WTC11 (cell line): ENCODE results near the gene LZTR1. TPM values are rescaled to one million over a fixed set of nuclear protein-coding genes. Genes with fewer than 3 reads are reported as not detected.

Experiments
- ATAC-seq: fragments of 200-7000 bp; cut with Tn5 transposase; 2 replicates; pipeline ENCODE4 v1.10.0; 2021; ENCODE audit warnings: mild to moderate bottlenecking, moderate library complexity
- CTCF ChIA-PET: fragments of 300-600 bp; sonication (Branson Sonifier 250); formaldehyde crosslinking; loops from one replicate; lab custom pipeline; 2021; ENCODE audit warnings: antibody characterized with exemption; lab: Charles Lee
- POLR2A ChIA-PET: fragments of 350-600 bp; sonication (Branson Sonifier 250); formaldehyde crosslinking; loops from one replicate; lab custom pipeline; 2021; ENCODE audit warnings: antibody characterized with exemption; lab: Charles Lee
- DNase-seq: peaks from one replicate; pipeline ENCODE4 v3.0.0; 2021; ENCODE audit warnings: low spot score
- H3K27ac Mint-ChIP-seq: 2 replicates; pipeline ENCODE4 v1.8.0; 2021; ENCODE audit warnings: mixed read lengths
- H3K27me3 Mint-ChIP-seq: 2 replicates; pipeline ENCODE4 v1.8.0; 2021; ENCODE audit warnings: low read depth, mild to moderate bottlenecking, moderate library complexity, mixed read lengths
- H3K36me3 Mint-ChIP-seq: 2 replicates; pipeline ENCODE4 v1.8.0; 2021; ENCODE audit warnings: mixed read lengths
- H3K4me1 Mint-ChIP-seq: 2 replicates; pipeline ENCODE4 v1.8.0; 2022; ENCODE audit warnings: mixed read lengths
- H3K4me3 Mint-ChIP-seq: 2 replicates; pipeline ENCODE4 v1.8.0; 2021; ENCODE audit warnings: mild to moderate bottlenecking, moderate library complexity, mixed read lengths
- H3K9me3 Mint-ChIP-seq: 2 replicates; pipeline ENCODE4 v1.8.0; 2021; ENCODE audit warnings: mixed read lengths
- AR ChIP-seq: fragments of 250-450 bp; sonication (Bioruptor Pico); IDR thresholded peaks from 2 replicates; pipeline ENCODE4 v1.9.0; 2021; ENCODE audit warnings: mild to moderate bottlenecking
- ELF4 ChIP-seq: sonication (generic); formaldehyde crosslinking; IDR thresholded peaks from 2 replicates; pipeline ENCODE4 v1.8.1; 2022; ENCODE audit warnings: low read depth, mild to moderate bottlenecking, moderate library complexity, missing genetic modification reagents
- EMX1 ChIP-seq: fragments of 250-450 bp; sonication (Bioruptor Pico); IDR thresholded peaks from 2 replicates; pipeline ENCODE4 v1.8.0; 2021; ENCODE audit warnings: mild to moderate bottlenecking
- ESRRA ChIP-seq: sonication (generic); formaldehyde crosslinking; IDR thresholded peaks from 2 replicates; pipeline ENCODE4 v1.8.1; 2022; ENCODE audit warnings: mild to moderate bottlenecking, missing genetic modification reagents, borderline replicate concordance
- GTF2I ChIP-seq: fragments of 250-450 bp; sonication (Bioruptor Pico); conservative IDR thresholded peaks from 2 replicates; pipeline ENCODE4 v1.4.0; 2021; ENCODE audit warnings: mild to moderate bottlenecking
- IRF2 ChIP-seq: sonication (generic); formaldehyde crosslinking; IDR thresholded peaks from 2 replicates; pipeline ENCODE4 v1.8.0; 2022; ENCODE audit warnings: low read depth, missing genetic modification reagents, borderline replicate concordance
- MXD4 ChIP-seq: fragments of 250-450 bp; sonication (Bioruptor Pico); IDR thresholded peaks from 2 replicates; pipeline ENCODE4 v1.8.0; 2021; ENCODE audit warnings: mild to moderate bottlenecking, moderate library complexity, borderline replicate concordance
- NFYB ChIP-seq: sonication (generic); formaldehyde crosslinking; conservative IDR thresholded peaks from 2 replicates; pipeline ENCODE4 v1.8.0; 2022; ENCODE audit warnings: low read depth, missing genetic modification reagents
- NR1H2 ChIP-seq: sonication (generic); formaldehyde crosslinking; IDR thresholded peaks from 2 replicates; pipeline ENCODE4 v1.9.0; 2021; ENCODE audit warnings: mild to moderate bottlenecking, moderate library complexity, missing genetic modification reagents
- STAT6 ChIP-seq: sonication (generic); formaldehyde crosslinking; conservative IDR thresholded peaks from 2 replicates; pipeline ENCODE4 v1.8.1; 2023; ENCODE audit warnings: mild to moderate bottlenecking, low read depth, missing genetic modification reagents, moderate library complexity
- USF1 ChIP-seq: sonication (generic); formaldehyde crosslinking; IDR thresholded peaks from 2 replicates; pipeline ENCODE4 v1.8.0; 2022; ENCODE audit warnings: mild to moderate bottlenecking, missing genetic modification reagents
- ZMAT4 ChIP-seq: fragments of 250-450 bp; sonication (Bioruptor Pico); IDR thresholded peaks from 2 replicates; pipeline ENCODE4 v1.9.0; 2021; ENCODE audit warnings: mild to moderate bottlenecking
- ZNF232 ChIP-seq: sonication (generic); formaldehyde crosslinking; IDR thresholded peaks from 2 replicates; pipeline ENCODE4 v1.8.0; 2022; ENCODE audit warnings: mild to moderate bottlenecking, missing genetic modification reagents
- ZNF317 ChIP-seq: sonication (generic); formaldehyde crosslinking; IDR thresholded peaks from 2 replicates; pipeline ENCODE4 v1.8.1; 2023; ENCODE audit warnings: low read depth, mild to moderate bottlenecking, moderate library complexity, missing genetic modification reagents, borderline replicate concordance
- ZNF425 ChIP-seq: fragments of 250-450 bp; sonication (Bioruptor Pico); conservative IDR thresholded peaks from 2 replicates; pipeline ENCODE4 v1.9.0; 2021; ENCODE audit warnings: mild to moderate bottlenecking
- ZNF512 ChIP-seq: sonication (generic); formaldehyde crosslinking; IDR thresholded peaks from 2 replicates; pipeline ENCODE4 v1.8.1; 2022; ENCODE audit warnings: missing genetic modification reagents, borderline replicate concordance
- total RNA-seq: library from RNA; stranded (reverse); gene quantifications from 3 replicates; pipeline ENCODE4 v1.2.3, GENCODE V29; 2021

Gene LZTR1
- total RNA-seq, 1 experiment from 2014 or later: 38.3 TPM

GRCh38 chr22:20990184-20991180, 8.4 kb downstream of the LZTR1 start:
- no peak for TF ChIP-seq EMX1 (CRISPR knock-in tag)
- no peak for TF ChIP-seq IRF2 (CRISPR knock-in tag)
- TF ChIP-seq ZMAT4: no peak
- no peak for TF ChIP-seq AR (CRISPR knock-in tag)
- no peak for TF ChIP-seq NR1H2 (CRISPR knock-in tag)
- TF ChIP-seq, all 79 proteins: peak for 0
- Mint-ChIP-seq H3K9me3 (no peaks in the 10 kb centered on the region), H3K27me3 (no peaks in the 10 kb centered on the region), H3K36me3 (peaks cover 13% of the 10 kb centered on the region), H3K4me1 (no peaks in the 10 kb centered on the region), H3K27ac (peak overlapping the region; percentile 63; the same call in 1 of the 2 replicates), H3K4me3 (no peak overlapping the region)
- POLR2A ChIA-PET: interaction anchor here (0.9 kb wide), 1 partner anchor 9 kb away, joined by 3 read pairs; no protein-coding TSS in a partner anchor
- CTCF ChIA-PET: interaction anchor here (1.7 to 2.6 kb wide), 3 partner anchors 9 to 105 kb away, joined by 5 to 8 read pairs (median 6); partner anchors contain the start of gene LZTR1
- no peak for ATAC-seq
- no peak for DNase-seq

- DNase-seq: no peak
- POLR2A ChIA-PET: no interaction called here
- H3K4me3 Mint-ChIP-seq: no peak overlapping the region
- H3K27me3 Mint-ChIP-seq: no peaks in the 10 kb centered on the region
- ATAC-seq: no peak
- CTCF ChIA-PET: interaction anchor here (0.5 to 2.6 kb wide), 5 partner anchors 10 to 234 kb away, joined by 3 to 8 read pairs (median 5); partner anchors contain the start of gene LZTR1
- no peaks in the 10 kb centered on the region for H3K4me1 Mint-ChIP-seq
- H3K9me3 Mint-ChIP-seq: no peaks in the 10 kb centered on the region
- H3K36me3 Mint-ChIP-seq: peaks cover 7% of the 10 kb centered on the region
- no peak overlapping the region for H3K27ac Mint-ChIP-seq
- TF ChIP-seq ESRRA (CRISPR knock-in tag): no peak
- no peak for TF ChIP-seq ELF4
- TF ChIP-seq MXD4 (CRISPR knock-in tag): no peak
- TF ChIP-seq ZNF425 (CRISPR knock-in tag): no peak
- TF ChIP-seq GTF2I (CRISPR knock-in tag): no peak
- no peak for TF ChIP-seq ZNF512 (CRISPR knock-in tag)
- TF ChIP-seq NFYB (CRISPR knock-in tag): no peak
- TF ChIP-seq ZNF317: no peak
- no peak for TF ChIP-seq STAT6 (CRISPR knock-in tag)
- no peak for TF ChIP-seq ZNF232 (CRISPR knock-in tag)
- TF ChIP-seq USF1 (CRISPR knock-in tag): no peak
These were observed 9.4 kb downstream of the LZTR1 start for GRCh38 chr22:20991252-20992055.
